ENCODE measurements around the gene DUSP16.
"Not testable (repeated sequence)": the region's sequence is repeated elsewhere in the genome, so short reads cannot be mapped to it uniquely, and the experiment has no call there.

DUSP16 gene

GRCh38 chr12:12488823-12489550, 73.7 kb downstream of the DUSP16 start:
- no peak for DNase-seq

GRCh38 chr12:12488296-12488695, 74.4 kb downstream of the DUSP16 start:
- DNase-seq = no peak

- no peak for DNase-seq
Observed at GRCh38 chr12:12487490-12487889, 75.2 kb downstream of the DUSP16 start.

GRCh38 chr12:12486661-12487240, 75.9 kb downstream of the DUSP16 start:
- no peak for DNase-seq

GRCh38 chr12:12483438-12483837, 79.2 kb downstream of the DUSP16 start:
- DNase-seq = no peak

GRCh38 chr12:12482959-12483358, 79.7 kb downstream of the DUSP16 start:
- DNase-seq = peak; percentile 24

GRCh38 chr12:12482150-12482761, 80.4 kb downstream of the DUSP16 start:
- no peak for DNase-seq

GRCh38 chr12:12481631-12482030, 81.0 kb downstream of the DUSP16 start:
- DNase-seq = peak; percentile 49

- no peak for DNase-seq
Observed at GRCh38 chr12:12480074-12480473, 82.6 kb downstream of the DUSP16 start.

- no peak for DNase-seq
Observed at GRCh38 chr12:12477532-12477890, 85.2 kb downstream of the DUSP16 start.

GRCh38 chr12:12476857-12477531, 85.7 kb downstream of the DUSP16 start:
- DNase-seq = no peak

GRCh38 chr12:12474931-12475795, 87.5 kb downstream of the DUSP16 start:
- DNase-seq = peak; percentile 32

- no peak for DNase-seq
Observed at GRCh38 chr12:12474471-12474928, 88.2 kb downstream of the DUSP16 start.

- no peak for DNase-seq
Observed at GRCh38 chr12:12473223-12473622, 89.4 kb downstream of the DUSP16 start.

GRCh38 chr12:12471982-12472961, 90.4 kb downstream of the DUSP16 start:
- not testable (repeated sequence) for DNase-seq

- DNase-seq = no peak
Observed at GRCh38 chr12:12470751-12471306, 91.8 kb downstream of the DUSP16 start.

- no peak for DNase-seq
Observed at GRCh38 chr12:12469386-12469785, 93.3 kb downstream of the DUSP16 start.

- no peak for DNase-seq
Observed at GRCh38 chr12:12468575-12468974, 94.1 kb downstream of the DUSP16 start.

- peak; percentile 34 for DNase-seq
Observed at GRCh38 chr12:12467688-12468261, 94.9 kb downstream of the DUSP16 start.

- DNase-seq = no peak
Observed at GRCh38 chr12:12467264-12467663, 95.4 kb downstream of the DUSP16 start.

GRCh38 chr12:12466157-12466556, 96.5 kb downstream of the DUSP16 start:
- peak; percentile 13 for DNase-seq

Measured in hematopoietic multipotent progenitor cell treated with erythropoietin and hydrocortisone succinate and interleukin-3 and kit ligand, for 4 days (in vitro differentiated cells).